Dermis microvascular lymphatic vessel endothelial cell (primary cell): ENCODE data around the gene ARL5C. TPM values are rescaled to one million over a fixed set of nuclear protein-coding genes. Genes with fewer than 3 reads are reported as not detected.

Experiments
- DNase-seq, 2 donors: peaks; one replicate each; pipeline versions ENCODE4 v3.0.0 to v3.0.0-alpha.2; 2010; ENCODE audit warnings: low read depth in 2 of 2
- total RNA-seq: library from RNA; depleted of rRNA; stranded (reverse); fragments of >200 nt; gene quantifications from 2 replicates; pipeline ENCODE4 v1.2.1, GENCODE V29; 2014

Gene ARL5C
- total RNA-seq, 1 donor from 2014 or later = not detected

- peak in 1 of 2 donors; percentile 55 for DNase-seq
Measured at GRCh38 chr17:39194089-39194984, 28.4 kb upstream of the ARL5C start.

- DNase-seq = no peak
Measured at GRCh38 chr17:39193346-39193745, 27.4 kb upstream of the ARL5C start.

- no peak for DNase-seq
Measured at GRCh38 chr17:39192901-39193300, 26.9 kb upstream of the ARL5C start.

GRCh38 chr17:39191750-39192510, 26.0 kb upstream of the ARL5C start:
- no peak for DNase-seq

GRCh38 chr17:39187152-39187830, 21.3 kb upstream of the ARL5C start:
- DNase-seq = no peak

- DNase-seq = no peak
Measured at GRCh38 chr17:39186481-39187002, 20.6 kb upstream of the ARL5C start.

GRCh38 chr17:39183720-39184119, 17.8 kb upstream of the ARL5C start:
- DNase-seq = no peak

- DNase-seq = no peak
Measured at GRCh38 chr17:39183045-39183444, 17.1 kb upstream of the ARL5C start.

- no peak for DNase-seq
Measured at GRCh38 chr17:39181303-39181702, 15.3 kb upstream of the ARL5C start.

GRCh38 chr17:39178536-39178935, 12.6 kb upstream of the ARL5C start:
- peak; percentile 22 to 82 for DNase-seq

- no peak for DNase-seq
Measured at GRCh38 chr17:39177256-39177655, 11.3 kb upstream of the ARL5C start.

- DNase-seq = peak in 1 of 2 donors; percentile 43
Measured at GRCh38 chr17:39175695-39176093, 9.7 kb upstream of the ARL5C start.

- DNase-seq = peak; percentile 26 to 63
Measured at GRCh38 chr17:39174920-39175694, 9.1 kb upstream of the ARL5C start.

- DNase-seq = no peak
Measured at GRCh38 chr17:39173526-39174274, 7.7 kb upstream of the ARL5C start.

- no peak for DNase-seq
Measured at GRCh38 chr17:39173080-39173479, 7.1 kb upstream of the ARL5C start.

GRCh38 chr17:39171933-39172332, 6.0 kb upstream of the ARL5C start:
- DNase-seq = no peak

GRCh38 chr17:39170558-39170957, 4.6 kb upstream of the ARL5C start:
- DNase-seq = no peak

GRCh38 chr17:39170109-39170508, 4.1 kb upstream of the ARL5C start:
- DNase-seq = no peak

- no peak for DNase-seq
Measured at GRCh38 chr17:39169518-39169917, 3.6 kb upstream of the ARL5C start.

GRCh38 chr17:39169101-39169500, 3.1 kb upstream of the ARL5C start:
- DNase-seq = no peak
